ENCODE results near the gene JSRP1.
A peak's percentile ranks its signal among the peaks of the same experiment; 100 is the strongest.

Gene JSRP1

GRCh38 chr19:2214251-2214650 is 42.0 kb downstream of the JSRP1 start:
- no peak for DNase-seq

- peak; percentile 26 for DNase-seq
Observed at GRCh38 chr19:2213799-2214198, 42.4 kb downstream of the JSRP1 start.

GRCh38 chr19:2212861-2213711 is 43.1 kb downstream of the JSRP1 start:
- DNase-seq = no peak

- no peak for DNase-seq
Observed at GRCh38 chr19:2210987-2211740, 45.1 kb downstream of the JSRP1 start.

GRCh38 chr19:2210206-2210605 is 46.0 kb downstream of the JSRP1 start:
- DNase-seq = no peak

- no peak for DNase-seq
Observed at GRCh38 chr19:2209408-2209807, 46.8 kb downstream of the JSRP1 start.

- DNase-seq = no peak
Observed at GRCh38 chr19:2208975-2209374, 47.2 kb downstream of the JSRP1 start.

- no peak for DNase-seq
Observed at GRCh38 chr19:2207991-2208860, 48.0 kb downstream of the JSRP1 start.

GRCh38 chr19:2207008-2207407 is 49.2 kb downstream of the JSRP1 start:
- no peak for DNase-seq

GRCh38 chr19:2202366-2202765 is 53.9 kb downstream of the JSRP1 start:
- DNase-seq = no peak

Data from NCI-H510A treated with DMSO at 0.1 percent for 48 hours (cell line).